HuH-7.5 (cell line): ENCODE data around the gene SFXN5.

Experiments used
- DNase-seq: peaks from one replicate; pipeline ENCODE4 v3.0.0; 2011; ENCODE audit warnings: low spot score

The SFXN5 gene

GRCh38 chr2:72975017-72975416 lies 96.5 kb downstream of the SFXN5 start:
- no peak for DNase-seq

DNA sequence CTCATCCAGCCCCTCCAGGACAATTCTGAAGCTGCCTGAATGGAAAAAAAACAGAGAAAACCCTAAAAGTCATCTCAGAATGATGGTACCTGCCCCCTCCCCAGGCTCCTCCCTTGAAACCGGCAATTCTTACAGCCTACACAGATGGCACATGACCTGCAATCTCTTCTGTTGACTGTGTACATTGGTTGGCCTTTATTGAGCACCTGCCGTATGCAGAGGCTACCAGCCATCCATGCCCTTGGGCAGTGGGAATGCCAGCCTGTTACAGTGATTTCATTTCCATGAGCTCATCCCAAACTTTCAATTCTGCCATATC lies 97.1 kb downstream of the SFXN5 start:
- no peak for DNase-seq

- peak; percentile 85 for DNase-seq
Observed at GRCh38 chr2:72973566-72974435, 97.7 kb downstream of the SFXN5 start.

DNA sequence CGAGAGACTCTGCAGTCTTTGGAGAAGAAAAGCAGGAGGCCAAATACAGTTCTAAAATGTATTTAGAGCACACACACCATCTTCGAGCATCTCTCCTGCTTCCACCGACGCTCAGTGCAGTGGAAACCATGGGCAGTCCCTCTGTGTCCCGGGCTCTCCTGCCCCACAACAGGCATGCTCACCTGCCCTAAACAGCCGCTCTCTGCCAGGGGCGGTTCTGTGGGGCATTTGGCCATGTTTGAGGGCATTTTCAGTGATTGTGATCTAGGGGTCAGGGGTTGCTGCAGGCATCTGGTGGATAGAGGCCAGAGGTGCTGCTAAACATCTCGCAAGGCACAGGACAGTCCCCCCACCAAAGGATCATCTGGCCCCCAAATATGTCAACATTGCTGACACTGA lies 98.4 kb downstream of the SFXN5 start:
- DNase-seq = no peak

GRCh38 chr2:72972352-72973136 lies 99.0 kb downstream of the SFXN5 start:
- no peak for DNase-seq

DNA sequence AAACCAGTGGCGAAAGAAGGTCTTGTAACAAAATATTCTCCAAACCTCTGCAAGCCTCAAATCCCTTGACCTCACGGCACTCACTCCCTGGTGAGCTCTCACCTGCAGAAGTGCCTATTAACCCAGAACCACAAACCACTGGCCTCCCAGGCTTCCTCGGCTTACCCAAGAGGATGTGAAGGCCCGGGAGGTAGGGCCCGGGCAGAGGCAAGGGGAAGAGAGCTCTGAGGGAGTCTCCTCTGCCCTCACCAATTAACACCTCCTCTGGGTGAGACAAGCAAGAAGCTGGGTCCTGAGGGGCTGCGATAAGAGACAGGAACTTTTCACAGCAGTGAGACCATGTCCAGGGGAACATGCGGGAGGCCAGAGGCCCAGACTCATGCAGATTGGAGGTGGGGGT lies 100.5 kb downstream of the SFXN5 start:
- no peak for DNase-seq

DNA sequence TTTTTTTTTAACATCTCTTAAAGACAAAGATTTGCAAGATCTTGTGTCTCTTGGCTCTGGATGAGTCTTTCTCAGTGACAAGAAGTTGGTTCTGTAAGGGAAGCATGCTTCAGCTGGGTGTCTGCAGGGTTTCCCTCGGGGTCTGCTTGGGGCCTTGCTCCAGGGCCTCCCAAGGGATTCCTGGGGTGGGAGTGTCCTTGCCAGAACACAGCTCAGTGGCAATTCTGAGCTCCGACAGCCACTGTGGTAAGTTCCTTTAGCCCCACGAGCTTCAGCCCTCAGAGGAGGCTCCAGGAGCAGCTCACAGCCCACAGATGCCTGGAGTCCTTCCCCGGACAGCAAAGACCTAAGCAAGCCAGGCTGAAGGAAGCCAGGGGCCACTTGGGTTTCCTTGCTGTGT lies 101.8 kb downstream of the SFXN5 start:
- no peak for DNase-seq

DNA sequence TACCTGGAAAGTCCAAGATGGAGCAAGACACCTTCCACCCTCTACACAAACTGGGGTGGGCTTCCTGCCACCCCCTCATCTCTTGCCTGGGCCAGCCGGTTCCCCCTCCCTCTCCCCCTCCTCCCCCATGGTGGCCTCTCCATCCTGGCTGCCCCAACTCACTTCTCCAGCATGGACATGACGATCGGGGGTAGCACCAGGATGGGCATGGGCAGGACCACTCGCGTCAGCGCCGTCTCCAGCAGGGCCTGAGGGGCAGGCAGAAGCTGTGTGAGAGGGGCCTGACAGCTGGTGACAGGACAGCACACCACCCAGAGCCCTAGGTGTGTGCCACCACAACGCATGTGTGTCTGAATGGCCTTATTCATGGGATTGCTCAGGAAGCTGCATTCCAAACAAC lies 103.2 kb downstream of the SFXN5 start:
- no peak for DNase-seq

DNA sequence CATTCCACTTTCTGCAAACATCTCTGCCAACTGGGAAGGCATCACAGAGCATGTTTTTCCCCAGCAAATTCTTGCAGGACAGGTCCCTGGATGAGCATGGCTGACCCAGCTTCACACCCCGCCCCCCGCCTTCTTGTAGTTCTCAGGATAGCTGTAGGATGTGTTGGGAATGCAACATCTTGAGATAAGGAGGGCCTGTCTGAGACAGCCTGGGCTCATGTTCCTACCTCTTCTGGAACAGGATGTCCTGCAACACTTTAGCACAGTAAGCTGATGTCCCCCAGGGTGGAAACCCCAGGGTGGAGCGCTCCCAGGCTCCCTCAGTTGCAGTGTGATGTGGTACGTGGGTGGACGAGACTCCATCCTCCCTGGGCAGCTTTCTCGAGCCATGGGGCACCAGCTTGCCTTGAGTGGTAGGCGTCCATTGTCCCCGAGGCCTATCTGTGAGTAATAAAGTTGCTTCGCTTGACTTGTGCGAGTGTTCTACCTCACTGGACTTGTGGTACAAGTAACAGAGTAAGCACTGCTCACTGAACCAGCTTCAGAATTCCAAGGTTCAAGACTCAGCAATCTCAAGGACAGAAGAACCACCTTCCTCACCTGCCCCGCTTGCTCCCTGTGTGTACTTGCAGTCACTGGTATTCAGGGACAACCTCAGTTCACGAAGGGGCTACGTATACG lies 105.6 kb downstream of the SFXN5 start:
- no peak for DNase-seq

DNA sequence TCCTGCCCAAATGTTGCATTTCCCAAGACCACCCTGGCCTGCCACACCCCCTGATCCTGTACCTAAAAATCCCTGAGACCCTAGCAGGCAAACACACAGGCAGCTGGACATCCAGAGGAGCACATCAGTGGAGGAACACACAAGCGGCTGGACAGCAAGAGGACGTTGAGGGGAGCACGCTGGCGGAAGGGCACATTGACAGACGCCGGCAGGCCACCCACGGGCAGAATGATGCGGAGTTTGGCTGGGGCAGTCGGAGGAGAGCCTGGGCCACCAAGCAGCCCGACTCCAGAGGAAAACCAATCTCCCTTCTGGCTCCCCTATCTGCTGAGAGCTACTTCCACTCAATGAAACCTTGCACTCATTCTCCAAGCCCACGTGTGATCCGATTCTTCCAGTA lies 106.5 kb downstream of the SFXN5 start:
- DNase-seq = no peak

GRCh38 chr2:72964146-72964525 lies 107.4 kb downstream of the SFXN5 start:
- DNase-seq = no peak

- no peak for DNase-seq
Observed at GRCh38 chr2:72963423-72964145, 107.9 kb downstream of the SFXN5 start.

DNA sequence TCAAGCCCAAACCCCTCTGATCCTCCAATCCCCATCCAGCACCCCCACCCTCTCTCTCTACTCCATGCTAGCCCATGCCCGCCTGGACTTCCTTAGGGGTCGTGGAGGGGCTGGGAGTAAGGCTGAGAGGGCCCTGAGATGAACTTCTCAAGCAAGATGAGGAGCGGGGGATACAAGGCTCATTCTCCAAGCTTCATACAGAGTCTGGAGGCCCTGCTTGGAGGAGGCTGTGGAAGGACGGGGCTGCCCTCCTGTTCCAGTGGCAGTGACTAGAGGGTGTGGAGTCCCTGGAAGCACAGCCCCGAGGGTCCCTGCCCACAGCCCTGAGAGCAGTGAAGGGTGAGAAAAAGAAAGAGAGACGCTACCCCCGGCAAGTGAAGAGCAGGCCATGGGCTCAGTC lies 108.6 kb downstream of the SFXN5 start:
- no peak for DNase-seq

DNA sequence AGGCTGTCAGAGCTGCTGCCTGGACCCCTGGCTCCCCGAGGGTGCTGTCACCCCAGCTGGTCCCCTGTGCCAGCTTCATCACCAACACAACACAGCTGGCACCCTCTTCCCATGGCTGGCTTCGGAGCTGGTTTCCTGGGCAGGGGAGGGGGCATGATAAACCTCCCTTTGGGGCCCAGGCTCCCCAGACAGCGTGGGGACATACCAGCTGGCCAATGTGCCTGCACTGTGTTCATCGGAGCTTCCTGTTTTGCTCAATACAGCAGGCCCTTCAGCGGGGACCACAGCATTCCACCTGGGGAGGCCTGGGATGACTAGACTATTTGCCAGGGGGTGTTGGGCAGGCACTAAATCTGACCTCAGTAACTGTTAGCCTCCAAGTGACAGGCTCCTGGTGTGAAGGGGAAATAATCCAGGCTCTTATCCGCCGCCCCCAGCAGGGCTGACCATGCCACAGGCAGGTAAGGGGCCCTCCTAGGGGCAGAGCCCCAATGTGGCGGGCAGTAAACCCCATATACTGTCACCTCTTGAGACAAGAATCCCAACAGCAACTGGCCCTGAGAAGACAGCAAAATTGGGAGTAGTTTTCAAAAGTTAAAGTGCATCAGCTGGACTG lies 109.6 kb downstream of the SFXN5 start:
- DNase-seq = no peak

DNA sequence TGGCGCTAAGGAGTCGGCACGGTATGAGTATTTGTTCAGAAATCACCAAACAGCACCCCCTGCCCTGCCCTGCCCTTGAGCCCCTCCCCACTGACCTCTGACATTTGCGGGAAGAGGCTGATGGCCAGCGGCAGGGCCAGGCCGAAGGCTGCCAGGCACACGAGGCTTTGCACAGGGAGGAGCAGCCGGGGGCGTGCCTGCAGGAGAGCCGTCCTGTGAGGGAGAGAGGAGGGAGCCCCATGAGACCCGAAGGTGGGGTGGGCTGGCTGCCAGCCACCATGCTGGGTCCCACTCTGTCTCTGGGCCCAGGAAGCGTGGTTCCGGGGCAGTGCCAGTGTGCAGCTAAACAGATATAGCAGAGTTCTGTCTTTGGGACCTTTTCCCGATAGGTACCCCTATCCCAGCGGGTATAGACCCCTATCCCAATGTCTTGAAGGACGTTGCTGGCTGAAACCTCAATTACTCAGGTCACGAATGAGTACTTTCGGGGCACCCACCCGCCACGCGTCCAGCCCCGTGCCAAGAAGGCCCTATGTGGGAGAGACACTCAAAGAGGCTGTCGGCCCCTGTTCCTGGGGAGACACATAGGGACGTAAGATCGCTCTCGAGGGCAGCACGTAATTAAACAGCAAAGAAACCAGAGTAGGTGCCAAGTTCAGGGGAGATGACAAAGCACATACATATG lies 110.3 kb downstream of the SFXN5 start:
- no peak for DNase-seq

- DNase-seq = no peak
Observed at GRCh38 chr2:72959995-72960981, 111.2 kb downstream of the SFXN5 start.

DNA sequence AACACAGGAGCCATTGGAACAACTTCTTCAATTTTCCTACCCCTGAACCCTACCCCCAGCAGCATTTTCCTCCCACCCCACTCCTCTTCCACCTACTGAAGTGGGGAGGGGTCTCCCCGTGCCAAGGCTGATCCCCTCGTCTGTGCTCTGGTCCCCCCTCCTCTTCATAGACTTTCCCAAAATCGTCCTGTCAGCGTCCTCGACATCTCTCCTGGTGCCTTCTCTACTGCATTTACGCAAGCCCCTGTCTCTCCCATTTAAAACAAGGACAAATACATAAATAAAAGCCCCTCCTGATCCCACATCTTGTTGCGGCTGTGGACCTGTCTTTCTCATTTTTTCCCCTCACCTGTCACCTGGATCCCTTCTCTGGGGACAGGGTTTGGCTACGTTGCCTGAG lies 112.0 kb downstream of the SFXN5 start:
- no peak for DNase-seq

DNA sequence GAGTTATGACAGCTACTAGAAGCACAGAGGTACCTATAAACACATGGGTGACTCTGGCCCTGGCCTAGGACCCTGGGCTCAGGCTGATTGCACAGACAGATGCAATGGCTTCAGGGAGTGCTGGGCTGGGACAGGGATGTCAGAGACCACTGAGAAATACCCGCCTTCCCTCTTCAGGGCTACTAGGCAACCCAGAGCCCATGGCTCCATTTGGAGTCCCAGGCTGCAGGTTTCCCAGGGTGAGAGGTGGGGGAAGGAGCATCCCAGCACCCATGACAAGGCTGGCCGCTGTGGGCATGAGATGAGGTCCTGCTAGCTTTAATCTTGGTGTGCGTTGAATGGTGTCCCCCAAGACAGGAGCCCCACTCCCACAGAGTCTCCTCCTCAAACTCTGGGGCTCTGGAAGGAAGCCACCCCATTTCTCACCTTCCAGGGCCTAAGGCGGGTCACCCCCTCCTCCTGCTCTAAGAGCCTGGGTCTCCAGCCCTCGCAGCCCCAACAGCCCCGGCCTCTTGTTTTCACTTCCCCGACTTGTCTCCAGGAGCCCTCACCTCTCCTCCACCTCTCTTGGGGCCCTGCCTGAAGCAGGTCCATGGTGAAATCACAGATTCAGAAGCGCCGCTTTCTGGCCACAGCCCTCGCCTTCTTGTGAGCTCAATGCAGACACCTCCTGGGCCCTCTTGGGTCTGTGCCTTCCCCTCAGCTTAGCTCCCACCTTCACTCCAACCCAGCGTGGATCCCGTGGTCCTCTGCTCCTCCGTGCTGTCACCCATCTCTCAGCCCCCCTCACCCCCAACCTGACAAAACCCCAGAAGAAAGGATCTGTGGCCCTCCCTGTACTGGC lies 112.7 kb downstream of the SFXN5 start:
- DNase-seq = no peak

DNA sequence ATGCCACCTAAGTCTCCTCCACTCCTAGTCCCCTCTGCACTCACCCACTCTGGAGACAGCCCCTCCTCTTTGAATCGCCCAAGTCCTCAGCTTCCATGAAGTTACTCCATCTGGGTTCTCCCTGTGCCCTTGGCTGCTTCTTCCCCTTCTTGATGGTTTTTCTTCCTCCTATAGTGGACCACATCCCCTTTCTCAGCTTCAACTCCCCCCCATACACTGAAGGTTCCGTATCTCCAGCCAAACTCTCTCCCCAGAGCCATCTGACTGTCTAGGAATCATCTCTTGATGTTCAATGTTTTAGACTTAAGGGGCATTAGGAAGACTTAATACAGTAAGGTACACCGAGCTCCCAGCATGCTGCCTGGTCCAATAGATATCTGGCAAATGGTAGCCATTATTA lies 114.6 kb downstream of the SFXN5 start:
- no peak for DNase-seq
